GM12874 (cell line): ENCODE results near the gene ANKRD42.

Source experiments
- CTCF ChIP-seq: IDR thresholded peaks from 2 replicates; pipeline ENCODE4 v1.5.1; 2011; ENCODE audit warnings: low read depth, mild to moderate bottlenecking, control low read depth, low read length, moderate library complexity; ENCODE audit not compliant: insufficient read depth

Gene ANKRD42

GRCh38 chr11:83156144-83156995, 37.1 kb upstream of the ANKRD42 start:
- no peak for TF ChIP-seq CTCF

GRCh38 chr11:83156996-83157593, 36.4 kb upstream of the ANKRD42 start, which contains the start of gene PCF11:
Gene PCF11, plus strand, starts transcription at chr11:83157131. Its CDS starts 309 bp downstream, at chr11:83157440.
- TF ChIP-seq CTCF = no peak

GRCh38 chr11:83157594-83158356, 35.7 kb upstream of the ANKRD42 start:
- TF ChIP-seq CTCF = no peak

GRCh38 chr11:83158357-83158786, 35.1 kb upstream of the ANKRD42 start:
- no peak for TF ChIP-seq CTCF

GRCh38 chr11:83158965-83159901, 34.3 kb upstream of the ANKRD42 start:
- TF ChIP-seq CTCF = no peak

GRCh38 chr11:83159902-83160865, 33.3 kb upstream of the ANKRD42 start:
- TF ChIP-seq CTCF = no peak
